GM19397 (cell line): ENCODE results near the gene ALK.

ENCODE experiments used
- ATAC-seq: cut with Tn5 transposase; IDR thresholded peaks from one replicate; pipeline ENCODE4 v1.9.1; 2021; ENCODE audit warnings: mild to moderate bottlenecking, moderate library complexity; ENCODE audit not compliant: unreplicated experiment

Gene ALK

GRCh38 chr2:29663268-29663667 lies 258.1 kb downstream of the ALK start:
- ATAC-seq: no peak

DNA sequence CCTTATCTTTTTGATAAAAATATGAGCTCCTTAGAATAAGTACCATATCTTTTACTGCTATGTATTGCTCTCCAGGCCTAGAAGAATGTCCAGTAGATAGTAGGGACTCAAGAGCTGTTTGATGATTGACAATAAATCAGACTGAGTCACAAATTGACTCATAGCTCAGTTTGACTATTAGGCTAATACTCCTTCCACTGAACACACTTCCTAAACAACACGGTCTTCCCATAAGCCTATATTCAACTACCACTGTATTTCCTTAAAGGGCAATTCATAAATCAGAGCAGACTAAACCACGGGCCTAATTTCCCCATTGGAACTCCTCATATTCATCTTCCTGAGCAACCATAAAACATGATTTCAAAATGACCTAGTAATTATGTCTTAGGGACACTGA lies 258.5 kb downstream of the ALK start:
- no peak for ATAC-seq

DNA sequence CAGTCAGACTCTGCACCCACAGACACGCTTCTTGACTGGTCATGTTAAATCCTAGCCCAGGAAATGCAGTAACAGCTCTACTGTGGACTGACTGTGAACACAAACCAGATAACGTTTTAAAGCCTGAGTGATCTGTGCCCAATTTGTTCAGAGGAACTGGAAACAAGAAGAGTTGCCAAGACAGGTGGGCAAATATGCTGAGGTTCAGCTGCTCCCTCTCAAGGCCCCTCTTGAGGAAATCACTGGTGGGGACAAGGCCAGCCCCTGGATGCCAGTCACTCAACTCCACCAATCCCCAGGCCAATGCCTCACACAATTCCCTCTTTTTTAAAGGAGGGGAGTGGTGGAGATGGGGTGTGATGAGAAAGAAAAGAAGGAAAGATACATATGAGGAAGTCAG lies 261.2 kb downstream of the ALK start:
- no peak for ATAC-seq

DNA sequence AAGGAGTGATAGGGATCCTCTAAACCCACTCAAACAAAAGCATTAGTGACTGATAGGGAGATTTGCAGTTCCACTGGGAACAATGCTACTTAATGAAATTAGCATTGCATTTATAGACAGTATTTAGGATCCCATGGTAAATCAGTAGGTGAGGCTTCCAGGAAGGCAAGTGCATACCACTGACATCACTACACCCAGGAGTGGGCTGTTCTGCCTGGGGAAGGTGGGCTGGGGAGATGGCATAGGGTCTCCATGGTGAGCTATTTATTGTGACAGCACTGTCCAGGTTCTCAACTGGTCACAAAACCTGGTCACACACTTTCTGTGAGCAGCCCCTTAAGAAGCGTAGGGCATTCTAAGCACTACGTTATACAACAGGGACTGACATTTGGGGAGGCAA lies 262.2 kb downstream of the ALK start:
- ATAC-seq: no peak

DNA sequence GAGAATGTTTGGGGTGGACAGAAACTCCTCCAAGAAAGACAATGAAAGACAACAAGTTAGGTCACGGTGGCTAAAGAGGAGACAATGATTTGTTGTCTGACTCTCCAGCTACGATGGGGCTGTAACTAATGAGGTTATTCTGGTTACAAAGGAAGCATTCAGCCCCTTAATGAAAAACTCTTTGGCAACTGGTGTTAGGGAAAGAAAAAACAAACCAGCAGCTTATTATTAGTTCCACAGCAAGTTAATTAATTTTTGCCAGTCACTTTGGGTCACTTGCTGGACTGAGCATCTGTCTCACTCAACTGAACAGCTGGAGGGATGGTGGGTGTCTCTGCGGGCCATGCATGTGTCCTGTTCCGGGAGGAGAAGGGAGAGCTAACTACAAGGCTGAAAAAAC lies 263.7 kb downstream of the ALK start:
- ATAC-seq: no peak

- ATAC-seq: no peak
Observed at GRCh38 chr2:29655391-29656086, 265.8 kb downstream of the ALK start.

DNA sequence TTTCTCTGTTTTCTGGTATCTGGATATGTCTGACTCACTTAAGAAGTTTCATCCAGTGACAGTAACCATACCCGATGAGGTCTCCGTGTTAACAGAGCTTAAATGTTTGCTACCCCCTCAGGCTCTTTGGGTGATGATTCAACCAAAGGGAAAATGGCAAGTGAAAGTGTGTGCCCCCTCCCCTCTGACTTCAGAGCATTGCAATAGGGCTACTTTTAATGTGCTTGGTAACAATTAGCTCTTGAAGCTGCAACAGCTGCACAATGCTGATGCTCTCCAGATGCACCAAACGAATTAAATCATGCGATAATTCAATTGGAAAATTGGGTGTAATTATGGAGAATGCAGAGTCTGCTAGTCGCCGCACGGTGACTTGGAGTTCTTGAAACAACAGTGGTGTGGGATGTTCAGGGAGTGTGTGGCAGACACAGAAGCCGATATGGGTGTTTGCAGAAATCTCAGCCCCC lies 270.7 kb downstream of the ALK start:
- ATAC-seq: no peak

DNA sequence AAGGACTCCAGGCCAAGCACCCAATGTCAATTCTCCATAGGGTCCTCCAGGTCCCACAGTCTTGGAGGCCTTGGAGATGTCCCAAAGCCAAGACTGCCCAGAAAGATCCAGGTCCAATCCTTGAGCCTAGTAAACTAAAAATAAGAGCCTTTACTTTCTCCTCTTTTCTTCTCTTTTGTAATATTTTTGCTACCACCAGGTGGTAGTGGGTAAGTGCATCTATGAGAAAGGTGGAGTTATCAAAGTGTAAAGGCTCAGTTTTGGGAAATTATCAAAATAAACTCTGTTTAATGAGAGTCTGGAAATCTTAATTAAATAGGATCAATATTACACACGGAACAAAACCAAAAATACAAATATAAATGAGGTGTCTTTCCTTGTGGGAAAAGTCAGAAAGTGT lies 276.4 kb downstream of the ALK start:
- no peak for ATAC-seq

GRCh38 chr2:29643196-29643595 lies 278.2 kb downstream of the ALK start:
- ATAC-seq: no peak

DNA sequence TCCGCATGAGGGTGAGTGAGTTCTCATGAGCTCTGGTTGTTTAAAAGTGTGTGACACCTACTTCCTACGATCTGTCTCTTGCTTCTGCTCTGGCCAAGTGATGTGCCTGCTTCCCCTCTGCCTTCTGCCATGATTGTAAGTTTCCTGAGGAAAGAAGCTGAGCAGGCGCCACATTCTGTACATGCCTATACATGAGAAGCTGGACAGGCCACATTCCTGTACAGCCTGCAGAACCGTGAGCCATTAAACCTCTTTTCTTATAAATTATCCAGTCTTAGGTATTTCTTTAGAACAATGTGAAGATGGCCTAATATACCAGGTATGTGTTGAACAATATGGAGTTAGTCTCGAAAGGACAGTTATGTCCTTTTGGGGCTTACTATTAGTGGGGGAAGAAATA lies 281.0 kb downstream of the ALK start:
- ATAC-seq: no peak

- ATAC-seq: no peak
Observed at GRCh38 chr2:29638641-29639040, 282.7 kb downstream of the ALK start.

- ATAC-seq: no peak
Observed at GRCh38 chr2:29634916-29635315, 286.5 kb downstream of the ALK start.

- ATAC-seq: no peak
Observed at GRCh38 chr2:29632018-29632417, 289.4 kb downstream of the ALK start.

GRCh38 chr2:29629495-29629894 lies 291.9 kb downstream of the ALK start:
- no peak for ATAC-seq

DNA sequence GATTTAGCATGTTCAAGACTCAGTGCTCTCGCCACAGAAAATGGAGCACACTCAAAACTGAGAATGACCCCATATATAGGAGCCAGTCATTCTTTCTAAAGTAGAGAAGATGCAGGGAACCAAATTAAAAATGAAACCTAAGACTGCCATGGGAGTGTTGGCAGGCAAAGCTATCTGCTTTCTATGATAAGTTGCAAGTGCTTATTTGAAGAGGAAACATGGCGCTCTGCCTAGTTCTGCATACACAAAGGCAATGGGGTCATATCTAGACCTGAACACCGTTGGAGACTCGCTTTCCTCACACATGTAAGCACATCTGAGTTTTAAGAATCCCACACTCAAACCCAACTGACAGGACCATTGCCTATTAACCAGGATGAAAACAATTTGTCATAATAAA lies 292.5 kb downstream of the ALK start:
- no peak for ATAC-seq

DNA sequence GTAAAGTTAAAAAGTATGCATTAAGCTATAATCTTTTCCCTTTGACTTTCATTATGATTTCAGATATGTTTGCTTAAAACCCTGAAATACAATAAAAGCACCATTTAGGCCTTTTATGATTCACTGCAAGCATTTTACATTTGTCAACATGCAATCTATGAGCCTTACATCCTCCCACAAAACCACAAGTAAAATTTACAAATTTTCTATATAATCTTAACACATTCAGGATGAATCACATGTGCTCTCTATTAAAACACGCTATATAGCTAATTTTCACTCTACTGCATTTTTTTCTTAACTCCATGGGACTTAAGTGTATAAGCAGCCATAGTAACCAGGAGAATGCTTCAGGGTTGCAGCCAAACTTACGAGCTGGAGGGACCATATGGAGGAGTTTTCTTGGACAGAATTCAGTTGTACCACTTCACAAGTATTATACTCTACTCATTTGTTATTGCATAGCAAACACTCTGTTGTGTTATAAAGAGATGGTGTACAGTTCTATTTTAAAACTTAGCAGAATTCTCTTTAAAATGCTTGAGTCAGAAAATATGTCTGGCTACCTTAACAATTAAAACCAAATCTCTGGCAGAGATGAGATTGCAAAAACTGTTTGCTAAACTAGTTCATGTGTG lies 293.2 kb downstream of the ALK start:
- no peak for ATAC-seq

DNA sequence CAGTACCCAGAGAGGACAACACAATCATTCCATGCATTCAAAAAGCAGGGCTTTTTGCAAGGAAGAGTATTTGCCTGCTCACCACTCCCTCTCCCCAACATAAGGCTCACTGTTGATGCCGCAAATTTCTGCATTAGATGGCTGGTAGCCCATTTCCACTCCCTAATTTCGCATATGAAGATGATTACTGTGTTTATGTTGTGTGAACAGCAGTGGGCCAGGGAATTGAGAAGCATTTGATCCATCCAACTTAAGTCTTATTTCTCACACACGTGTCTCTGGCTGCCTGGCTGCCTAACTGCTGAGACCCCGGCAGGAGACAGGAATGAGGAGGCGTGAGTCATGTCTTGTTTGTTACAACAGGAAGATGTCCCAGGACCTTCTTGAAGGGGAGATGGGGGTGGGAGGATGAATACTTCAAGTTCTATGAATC lies 294.1 kb downstream of the ALK start:
- ATAC-seq: no peak

DNA sequence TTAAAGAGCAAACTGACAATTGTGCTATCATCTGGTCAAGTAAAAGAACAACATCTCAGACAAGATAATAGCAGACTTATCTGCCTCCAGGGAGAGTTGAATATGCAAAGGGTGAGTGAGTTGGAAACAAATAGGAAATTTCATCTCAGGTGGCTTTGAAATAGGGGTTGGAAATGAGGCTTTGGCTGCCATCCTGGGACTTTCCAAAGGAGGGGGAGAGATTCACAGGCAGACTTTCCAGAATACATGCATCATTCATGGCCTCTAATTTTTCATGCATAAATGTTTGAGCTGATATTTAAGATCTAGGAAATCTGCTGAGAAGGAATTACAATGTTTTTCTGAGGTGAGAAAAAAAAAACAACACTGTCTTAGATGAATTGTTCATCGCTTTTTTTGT lies 300.5 kb downstream of the ALK start:
- ATAC-seq: no peak

DNA sequence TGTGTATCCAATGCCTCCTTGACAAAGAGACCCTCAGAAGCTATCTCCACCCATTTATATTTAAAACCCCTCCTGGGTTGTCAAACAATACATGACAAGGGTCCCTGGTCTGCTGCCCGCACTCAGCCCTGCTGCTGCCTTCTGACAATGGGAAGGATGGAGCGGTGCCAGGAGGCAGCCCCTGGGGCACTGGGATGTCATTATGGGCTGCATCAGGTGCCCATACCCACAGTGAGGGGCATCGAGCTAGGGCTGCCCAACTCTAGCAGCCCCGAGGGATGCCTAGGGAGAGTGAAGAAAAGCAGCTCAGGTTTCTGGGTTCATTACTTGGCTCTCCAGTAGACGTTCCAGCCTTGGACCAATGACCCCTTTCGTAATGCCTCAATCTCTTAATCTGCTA lies 301.7 kb downstream of the ALK start:
- ATAC-seq: no peak

GRCh38 chr2:29618024-29618423 lies 303.4 kb downstream of the ALK start:
- no peak for ATAC-seq

DNA sequence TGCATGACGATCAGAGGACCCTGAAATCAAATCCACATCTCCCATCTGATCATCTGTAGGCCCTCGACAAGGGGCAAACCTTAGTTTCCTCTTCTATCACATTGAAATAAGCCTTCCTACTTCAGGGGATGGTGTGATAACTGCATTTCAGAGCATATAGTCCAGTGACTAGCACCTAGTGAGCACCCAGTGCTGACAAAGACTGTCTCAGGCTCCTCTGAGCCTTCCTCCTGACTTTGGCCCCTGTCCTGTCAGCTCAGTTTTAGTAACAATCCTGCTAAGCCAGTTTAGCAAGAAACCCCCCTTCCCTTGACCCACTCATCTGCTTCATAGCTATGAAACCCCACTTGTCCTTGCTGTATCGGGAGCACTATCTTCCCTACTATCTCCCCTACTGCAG lies 304.0 kb downstream of the ALK start:
- no peak for ATAC-seq

GRCh38 chr2:29616569-29616968 lies 304.8 kb downstream of the ALK start:
- no peak for ATAC-seq

GRCh38 chr2:29615841-29616240 lies 305.5 kb downstream of the ALK start:
- no peak for ATAC-seq
